Neuronal stem cell (in vitro differentiated cells): Measurements from ENCODE around the gene SPATS2.

Source experiments
- DNase-seq: peaks from one replicate; pipeline ENCODE4 v3.0.0-alpha.2; 2013; ENCODE audit warnings: low spot score
- H2AFZ ChIP-seq: one replicate; pipeline ENCODE4 v1.6.1; 2013; ENCODE audit warnings: mild to moderate bottlenecking, low read length, inconsistent platforms
- H2AK5ac ChIP-seq: 2 replicates; pipeline ENCODE4 v1.6.1; 2013; ENCODE audit warnings: low read depth, mild to moderate bottlenecking, inconsistent platforms, low read length, moderate library complexity, mixed read lengths
- H2BK120ac ChIP-seq: 2 replicates; pipeline ENCODE4 v1.6.1; 2013; ENCODE audit warnings: low read depth, mild to moderate bottlenecking, inconsistent platforms, low read length, moderate library complexity, mixed read lengths
- H2BK12ac ChIP-seq: one replicate; pipeline ENCODE4 v1.6.1; 2013; ENCODE audit warnings: low read length, inconsistent platforms
- H2BK15ac ChIP-seq: 2 replicates; pipeline ENCODE4 v1.6.1; 2013; ENCODE audit warnings: mild to moderate bottlenecking, low read length, inconsistent platforms, mixed read lengths
- H2BK5ac ChIP-seq: one replicate; pipeline ENCODE4 v1.6.1; 2013; ENCODE audit warnings: inconsistent platforms, mild to moderate bottlenecking, low read length, moderate library complexity
- H3K14ac ChIP-seq: one replicate; pipeline ENCODE4 v1.6.1; 2013; ENCODE audit warnings: low read length, inconsistent platforms
- H3K18ac ChIP-seq: 2 replicates; pipeline ENCODE4 v1.6.1; 2013; ENCODE audit warnings: low read length, inconsistent platforms
- H3K23ac ChIP-seq: 2 replicates; pipeline ENCODE4 v1.6.1; 2013; ENCODE audit warnings: low read depth, mild to moderate bottlenecking, mixed read lengths, low read length, inconsistent platforms; ENCODE audit not compliant: poor library complexity
- H3K27ac ChIP-seq: replicated peaks from 3 replicates; pipeline ENCODE4 v1.5.1; 2013; ENCODE audit warnings: low read length, inconsistent platforms
- H3K27me3 ChIP-seq, 3 experiments: 2 replicates each; pipeline ENCODE4 v1.6.1; 2013; ENCODE audit warnings: low read length in 3 of 3, mild to moderate bottlenecking in 2 of 3, inconsistent platforms in 1 of 3, low read depth in 1 of 3, mixed read lengths in 1 of 3, moderate library complexity in 1 of 3; ENCODE audit not compliant: control insufficient read depth in 3 of 3, insufficient read depth in 3 of 3
- H3K36me3 ChIP-seq, 2 donors: replicated peaks in 1 of 2; 2 replicates each; pipeline ENCODE4 v1.6.1; 2013; ENCODE audit warnings: low read length in 2 of 2; ENCODE audit not compliant: control insufficient read depth in 2 of 2, insufficient read depth in 2 of 2
- H3K4ac ChIP-seq: 2 replicates; pipeline ENCODE4 v1.6.1; 2013; ENCODE audit warnings: inconsistent platforms, mild to moderate bottlenecking, low read length, moderate library complexity
- H3K4me1 ChIP-seq, 2 donors: 1 replicate in 1 of 2; 2 replicates in 1 of 2; pipeline ENCODE4 v1.6.1; 2013; ENCODE audit warnings: low read length in 2 of 2, low read depth in 1 of 2; ENCODE audit not compliant: control insufficient read depth in 2 of 2, insufficient read depth in 1 of 2
- H3K4me2 ChIP-seq: one replicate; pipeline ENCODE4 v1.6.1; 2013; ENCODE audit warnings: mild to moderate bottlenecking, low read length, inconsistent platforms; ENCODE audit not compliant: insufficient read depth, poor library complexity, severe bottlenecking
- H3K4me3 ChIP-seq, 2 donors: 2 replicates each; pipeline ENCODE4 v1.5.1; 2013; ENCODE audit warnings: low read length in 2 of 2, mild to moderate bottlenecking in 2 of 2, inconsistent platforms in 1 of 2, moderate library complexity in 1 of 2
- H3K79me1 ChIP-seq: one replicate; pipeline ENCODE4 v1.6.1; 2013; ENCODE audit warnings: low read depth, mild to moderate bottlenecking, inconsistent platforms, low read length, moderate library complexity
- H3K9ac ChIP-seq: one replicate; pipeline ENCODE4 v1.6.1; 2013; ENCODE audit warnings: mild to moderate bottlenecking, low read depth, low read length, inconsistent platforms; ENCODE audit not compliant: poor library complexity
- H3K9me3 ChIP-seq, 2 donors: replicated peaks in 1 of 2; 2 replicates each; pipeline versions ENCODE3 to v1.6.1; 2013; ENCODE audit warnings: low read length in 2 of 2, mild to moderate bottlenecking in 2 of 2, inconsistent platforms in 1 of 2, low read depth in 1 of 2, mixed read lengths in 1 of 2, moderate library complexity in 1 of 2; ENCODE audit not compliant: control insufficient read depth in 2 of 2, insufficient read depth in 1 of 2
- H4K8ac ChIP-seq: one replicate; pipeline ENCODE4 v1.6.1; 2013; ENCODE audit warnings: low read depth, mild to moderate bottlenecking, inconsistent platforms, low read length, moderate library complexity
- H4K91ac ChIP-seq: one replicate; pipeline ENCODE4 v1.6.1; 2013; ENCODE audit warnings: low read length, low read depth, mild to moderate bottlenecking, inconsistent platforms; ENCODE audit not compliant: poor library complexity
- WGBS, 2 donors: extraction: QIAGEN DNeasy Blood & Tissue Kit; methylation state at CpG; one replicate each; pipeline ENCODE4 v1.1.7; 2013; ENCODE audit warnings: missing lambda C conversion rate in 2 of 2, mixed read lengths in 1 of 2; ENCODE audit not compliant: insufficient read length in 2 of 2, insufficient replicate concordance in 1 of 2; ENCODE audit errors: extremely low coverage in 2 of 2; 5-methylcytosine and 5-hydroxymethylcytosine counted together

The SPATS2 gene

GRCh38 chr12:49362077-49362476 is 5.2 kb upstream of the SPATS2 start:
- Histone ChIP-seq H2AK5ac (no peak overlapping the region), H3K4me1 (no peaks in the 10 kb centered on the region), H3K79me1 (no peaks in the 10 kb centered on the region), H2BK120ac (no peak overlapping the region), H3K9ac (no peak overlapping the region), H3K4me3 (no peak overlapping the region), H3K9me3 (no peaks in the 10 kb centered on the region), H3K23ac (no peak overlapping the region), H2BK15ac (no peak overlapping the region), H3K27me3 (no peaks in the 10 kb centered on the region), H3K18ac (no peak overlapping the region), H3K27ac (no peak overlapping the region), H3K36me3 (no peaks in the 10 kb centered on the region), H3K14ac (no peak overlapping the region), H2AFZ (no peak overlapping the region), H4K8ac (no peak overlapping the region), H3K4me2 (no peak overlapping the region), H4K91ac (no peak overlapping the region), H2BK5ac (no peak overlapping the region), H2BK12ac (no peak overlapping the region), H3K4ac (no peak overlapping the region)
- DNase-seq = no peak
- WGBS, 2 donors = no CpG with 5 or more reads among the region's 1 CpG

GRCh38 chr12:49364989-49365388 is 2.3 kb upstream of the SPATS2 start:
- Histone ChIP-seq H3K36me3 (no peaks in the 10 kb centered on the region), H2AFZ (no peak overlapping the region), H3K23ac (no peak overlapping the region), H3K4me2 (no peak overlapping the region), H2BK15ac (no peak overlapping the region), H3K9ac (no peak overlapping the region), H3K14ac (no peak overlapping the region), H4K8ac (no peak overlapping the region), H3K4ac (no peak overlapping the region), H2BK5ac (no peak overlapping the region), H2AK5ac (no peak overlapping the region), H3K4me1 (peaks cover 0 to 2% of the 10 kb centered on the region in 2 donors), H3K79me1 (no peaks in the 10 kb centered on the region), H4K91ac (no peak overlapping the region), H3K9me3 (no peaks in the 10 kb centered on the region), H3K27ac (no peak overlapping the region), H3K27me3 (no peaks in the 10 kb centered on the region), H2BK12ac (no peak overlapping the region), H3K4me3 (no peak overlapping the region), H3K18ac (no peak overlapping the region), H2BK120ac (no peak overlapping the region)
- no CpG with 5 or more reads among the region's 1 CpG for WGBS, 2 donors
- no peak for DNase-seq

GRCh38 chr12:49365542-49365941 is 1.7 kb upstream of the SPATS2 start:
- Histone ChIP-seq H3K14ac (no peak overlapping the region), H3K4me2 (no peak overlapping the region), H2AFZ (no peak overlapping the region), H2BK5ac (no peak overlapping the region), H3K36me3 (peaks cover 0 to 2% of the 10 kb centered on the region in 2 donors), H3K27ac (no peak overlapping the region), H3K4me1 (peaks cover 0 to 2% of the 10 kb centered on the region in 2 donors), H2BK120ac (no peak overlapping the region), H2BK15ac (no peak overlapping the region), H2AK5ac (no peak overlapping the region), H4K8ac (no peak overlapping the region), H3K18ac (no peak overlapping the region), H2BK12ac (no peak overlapping the region), H4K91ac (no peak overlapping the region), H3K9me3 (no peaks in the 10 kb centered on the region), H3K23ac (no peak overlapping the region), H3K4ac (no peak overlapping the region), H3K4me3 (peak overlapping the region in 1 of 2 donors; percentile 62), H3K79me1 (no peaks in the 10 kb centered on the region), H3K27me3 (no peaks in the 10 kb centered on the region), H3K9ac (no peak overlapping the region)
- no peak for DNase-seq
- WGBS, 2 donors = no CpG with 5 or more reads among the region's 5 CpGs

GRCh38 chr12:49366096-49366651 is 1.1 kb upstream of the SPATS2 start:
- Histone ChIP-seq H2BK5ac (peak overlapping the region; percentile 98), H3K4me2 (peak overlapping the region; percentile 77), H2AFZ (peak overlapping the region; percentile 92), H2AK5ac (no peak overlapping the region), H4K8ac (no peak overlapping the region), H3K9me3 (no peaks in the 10 kb centered on the region), H3K79me1 (no peaks in the 10 kb centered on the region), H3K4ac (no peak overlapping the region), H2BK12ac (no peak overlapping the region), H3K4me3 (peak overlapping the region; percentile 62 to 93), H3K4me1 (peaks cover 0 to 2% of the 10 kb centered on the region in 2 donors), H2BK15ac (peak overlapping the region; percentile 90), H2BK120ac (no peak overlapping the region), H3K14ac (no peak overlapping the region), H3K23ac (peak overlapping the region; percentile 94), H3K27ac (peak overlapping the region; percentile 99), H3K36me3 (peaks cover 0 to 8% of the 10 kb centered on the region in 2 donors), H4K91ac (no peak overlapping the region), H3K27me3 (no peaks in the 10 kb centered on the region), H3K18ac (peak overlapping the region; percentile 99), H3K9ac (peak overlapping the region; percentile 83)
- DNase-seq = peak; percentile 77
- WGBS, 2 donors = no CpG with 5 or more reads among the region's 38 CpGs
